ENCODE measurements around the gene CNNM1. TPM values are rescaled to one million over a fixed set of nuclear protein-coding genes. Genes with fewer than 3 reads are reported as not detected.

CNNM1 gene
- total RNA-seq: under 1 TPM; 0.16 to 0.68 (median 0.20) TPM

- TF ChIP-seq, protein P1, sequence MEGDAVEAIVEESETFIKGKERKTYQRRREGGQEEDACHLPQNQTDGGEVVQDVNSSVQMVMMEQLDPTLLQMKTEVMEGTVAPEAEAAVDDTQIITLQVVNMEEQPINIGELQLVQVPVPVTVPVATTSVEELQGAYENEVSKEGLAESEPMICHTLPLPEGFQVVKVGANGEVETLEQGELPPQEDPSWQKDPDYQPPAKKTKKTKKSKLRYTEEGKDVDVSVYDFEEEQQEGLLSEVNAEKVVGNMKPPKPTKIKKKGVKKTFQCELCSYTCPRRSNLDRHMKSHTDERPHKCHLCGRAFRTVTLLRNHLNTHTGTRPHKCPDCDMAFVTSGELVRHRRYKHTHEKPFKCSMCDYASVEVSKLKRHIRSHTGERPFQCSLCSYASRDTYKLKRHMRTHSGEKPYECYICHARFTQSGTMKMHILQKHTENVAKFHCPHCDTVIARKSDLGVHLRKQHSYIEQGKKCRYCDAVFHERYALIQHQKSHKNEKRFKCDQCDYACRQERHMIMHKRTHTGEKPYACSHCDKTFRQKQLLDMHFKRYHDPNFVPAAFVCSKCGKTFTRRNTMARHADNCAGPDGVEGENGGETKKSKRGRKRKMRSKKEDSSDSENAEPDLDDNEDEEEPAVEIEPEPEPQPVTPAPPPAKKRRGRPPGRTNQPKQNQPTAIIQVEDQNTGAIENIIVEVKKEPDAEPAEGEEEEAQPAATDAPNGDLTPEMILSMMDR (IDR thresholded peaks at IDR 0.05; ENCODE audit: low read depth): no peak
Measured at GRCh38 chr10:99329304-99329553, at the start of gene CNNM1. CNNM1 (plus strand) TSS chr10:99329356; CDS start chr10:99329388, 32 bp downstream.

DNA sequence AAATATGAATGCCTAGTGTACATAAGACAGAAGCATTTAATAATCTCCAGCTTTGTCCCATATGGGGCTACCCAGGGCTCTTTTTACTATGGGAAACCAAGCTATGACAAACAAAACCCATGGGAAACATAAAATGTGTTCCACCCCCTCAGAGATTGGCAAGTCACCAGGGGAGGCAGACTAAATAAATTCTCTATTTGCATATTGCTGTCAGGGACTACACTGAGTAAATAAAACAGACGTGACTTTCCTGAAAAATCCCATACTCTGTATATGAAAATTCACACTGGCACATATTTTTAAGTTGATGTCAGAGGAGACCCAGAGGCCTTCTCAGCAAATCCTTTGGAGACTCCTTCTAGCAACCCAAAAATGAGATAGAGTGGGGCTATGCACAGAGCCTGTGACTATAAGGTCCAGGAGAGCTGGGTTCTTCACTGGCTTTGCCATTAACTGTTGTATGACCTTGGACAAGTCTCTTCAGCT, 49.5 kb upstream of the CNNM1 start:
- TF ChIP-seq, protein P1 (IDR thresholded peaks at IDR 0.05; ENCODE audit: low read depth): no peak

GRCh38 chr10:99280472-99280871, 48.7 kb upstream of the CNNM1 start:
- TF ChIP-seq, protein P1 (IDR thresholded peaks at IDR 0.05; ENCODE audit: low read depth): no peak

- TF ChIP-seq, protein P1 (IDR thresholded peaks at IDR 0.05; ENCODE audit: low read depth): no peak
Measured at GRCh38 chr10:99285881-99286280, 43.3 kb upstream of the CNNM1 start.

DNA sequence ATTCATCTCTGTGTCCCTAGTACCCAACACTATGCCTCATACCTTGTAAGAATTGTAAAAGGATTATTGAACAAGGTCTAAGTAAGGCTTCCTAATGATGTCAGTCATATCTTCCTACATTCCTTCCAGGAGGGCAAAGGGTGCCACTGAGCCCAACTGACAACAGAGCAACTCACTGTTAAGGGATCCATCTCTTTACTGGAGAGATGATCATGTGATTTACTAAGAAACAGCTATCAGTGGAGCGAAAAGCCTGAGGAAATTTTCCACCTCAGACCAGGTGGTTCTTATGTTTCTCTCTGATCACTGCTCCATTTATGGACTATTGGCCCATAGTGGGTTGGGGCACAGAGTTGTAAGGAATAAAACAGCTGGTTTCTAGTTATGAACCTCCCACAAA, 38.9 kb upstream of the CNNM1 start:
- TF ChIP-seq, protein P1 (IDR thresholded peaks at IDR 0.05; ENCODE audit: low read depth): no peak

- TF ChIP-seq, protein P1 (IDR thresholded peaks at IDR 0.05; ENCODE audit: low read depth): no peak
Measured at GRCh38 chr10:99292159-99292558, 37.0 kb upstream of the CNNM1 start.

- TF ChIP-seq, protein P1 (IDR thresholded peaks at IDR 0.05; ENCODE audit: low read depth): no peak
Measured at GRCh38 chr10:99296605-99297004, 32.6 kb upstream of the CNNM1 start.
